PFSK-1 (cell line): Measurements from ENCODE around the gene TEX11.

Experiments used
- FOXP2 ChIP-seq: optimal IDR thresholded peaks from 2 replicates; pipeline ENCODE3; 2011; ENCODE audit warnings: borderline replicate concordance, control low read depth, inconsistent platforms; ENCODE audit not compliant: insufficient read depth; ENCODE audit errors: extremely low read length, extremely low read depth
- POLR2AphosphoS5 ChIP-seq: IDR thresholded peaks from 2 replicates; pipeline ENCODE4 v1.6.1; 2012; ENCODE audit warnings: low read depth, mild to moderate bottlenecking, control low read depth, low read length, moderate library complexity
- SIN3A ChIP-seq: IDR thresholded peaks from 2 replicates; pipeline ENCODE4 v1.6.1; 2012; ENCODE audit warnings: mild to moderate bottlenecking, low read length, moderate library complexity, borderline replicate concordance; ENCODE audit not compliant: insufficient read depth
- TAF1 ChIP-seq: IDR thresholded peaks from 2 replicates; pipeline ENCODE4 v1.6.1; 2012; ENCODE audit warnings: low read length, control low read depth, borderline replicate concordance; ENCODE audit not compliant: insufficient read depth
- TF ChIP-seq, protein P1 (sequence below), 2 experiments: IDR thresholded peaks; 2 replicates each; pipeline versions ENCODE4 v1.6.1 to v1.8.0; 2011 to 2012; ENCODE audit warnings: low read depth in 2 of 2, low read length in 2 of 2, control low read depth in 1 of 2, inconsistent platforms in 1 of 2, mild to moderate bottlenecking in 1 of 2, moderate library complexity in 1 of 2; ENCODE audit not compliant: insufficient read depth in 1 of 2

Gene TEX11

DNA sequence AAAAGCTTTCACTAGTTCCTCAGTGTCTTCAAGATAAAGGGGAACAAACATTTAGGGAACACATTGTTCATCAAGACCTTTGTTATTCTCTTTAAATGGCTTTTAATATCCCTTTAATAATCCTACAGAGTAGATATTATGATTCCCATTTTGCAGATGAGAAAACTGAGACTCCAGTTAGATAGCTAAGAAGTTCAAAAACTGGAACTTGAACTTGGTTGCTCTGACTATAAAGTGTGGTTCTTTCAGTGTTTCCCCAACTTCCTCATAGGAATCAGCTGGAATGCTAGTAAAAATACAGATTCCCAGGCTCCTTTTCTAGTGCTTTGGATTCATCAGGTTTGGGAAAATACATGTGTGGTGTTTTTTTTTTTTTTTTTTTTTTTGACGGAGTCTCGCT lies 426.2 kb downstream of the TEX11 start:
- TF ChIP-seq TAF1, result no peak
- TF ChIP-seq, protein P1, sequence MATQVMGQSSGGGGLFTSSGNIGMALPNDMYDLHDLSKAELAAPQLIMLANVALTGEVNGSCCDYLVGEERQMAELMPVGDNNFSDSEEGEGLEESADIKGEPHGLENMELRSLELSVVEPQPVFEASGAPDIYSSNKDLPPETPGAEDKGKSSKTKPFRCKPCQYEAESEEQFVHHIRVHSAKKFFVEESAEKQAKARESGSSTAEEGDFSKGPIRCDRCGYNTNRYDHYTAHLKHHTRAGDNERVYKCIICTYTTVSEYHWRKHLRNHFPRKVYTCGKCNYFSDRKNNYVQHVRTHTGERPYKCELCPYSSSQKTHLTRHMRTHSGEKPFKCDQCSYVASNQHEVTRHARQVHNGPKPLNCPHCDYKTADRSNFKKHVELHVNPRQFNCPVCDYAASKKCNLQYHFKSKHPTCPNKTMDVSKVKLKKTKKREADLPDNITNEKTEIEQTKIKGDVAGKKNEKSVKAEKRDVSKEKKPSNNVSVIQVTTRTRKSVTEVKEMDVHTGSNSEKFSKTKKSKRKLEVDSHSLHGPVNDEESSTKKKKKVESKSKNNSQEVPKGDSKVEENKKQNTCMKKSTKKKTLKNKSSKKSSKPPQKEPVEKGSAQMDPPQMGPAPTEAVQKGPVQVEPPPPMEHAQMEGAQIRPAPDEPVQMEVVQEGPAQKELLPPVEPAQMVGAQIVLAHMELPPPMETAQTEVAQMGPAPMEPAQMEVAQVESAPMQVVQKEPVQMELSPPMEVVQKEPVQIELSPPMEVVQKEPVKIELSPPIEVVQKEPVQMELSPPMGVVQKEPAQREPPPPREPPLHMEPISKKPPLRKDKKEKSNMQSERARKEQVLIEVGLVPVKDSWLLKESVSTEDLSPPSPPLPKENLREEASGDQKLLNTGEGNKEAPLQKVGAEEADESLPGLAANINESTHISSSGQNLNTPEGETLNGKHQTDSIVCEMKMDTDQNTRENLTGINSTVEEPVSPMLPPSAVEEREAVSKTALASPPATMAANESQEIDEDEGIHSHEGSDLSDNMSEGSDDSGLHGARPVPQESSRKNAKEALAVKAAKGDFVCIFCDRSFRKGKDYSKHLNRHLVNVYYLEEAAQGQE (IDR thresholded peaks at IDR 0.05; ENCODE audit: insufficient read depth in 1 of 2, low read depth in 2 of 2, low read length in 2 of 2), result no peak
- TF ChIP-seq POLR2AphosphoS5, result no peak
- TF ChIP-seq FOXP2, result no peak
- no peak for TF ChIP-seq SIN3A

DNA sequence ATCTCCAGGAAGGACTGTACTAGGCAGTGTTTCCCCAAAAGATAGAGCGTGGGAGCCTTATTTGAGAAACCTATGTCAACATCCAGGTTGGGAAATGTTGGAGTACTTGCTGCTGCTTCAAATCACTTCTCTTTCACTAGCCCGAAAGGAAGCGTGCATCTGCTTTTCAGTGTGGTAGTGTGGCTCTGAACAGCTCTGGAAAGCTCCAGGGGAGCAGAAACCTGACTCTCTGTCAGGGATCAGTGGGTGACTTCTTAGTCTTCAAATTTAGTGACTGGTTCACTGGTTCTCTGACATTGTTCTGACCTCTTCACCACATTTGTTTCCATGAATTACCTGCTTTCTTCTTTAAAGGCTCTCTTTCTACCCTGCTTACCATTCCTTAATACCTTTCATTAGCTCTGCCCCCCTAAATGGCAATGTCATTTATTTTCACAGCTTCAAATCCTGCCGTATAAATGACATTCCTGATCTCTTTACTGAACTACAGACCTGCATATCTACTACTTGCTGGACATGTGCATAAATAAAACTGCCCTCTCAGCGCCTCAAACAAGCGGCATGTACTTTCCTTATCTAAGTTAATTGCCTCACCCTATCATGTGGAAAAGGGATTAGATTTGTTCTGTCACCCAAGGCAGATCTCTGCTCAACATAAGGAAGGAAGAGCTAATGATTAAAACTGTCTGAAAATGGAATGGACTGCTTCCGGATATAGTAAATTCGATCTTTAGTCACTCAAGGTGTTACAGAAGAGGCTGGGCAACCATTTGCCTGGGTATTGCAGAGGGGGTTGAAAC lies 426.8 kb downstream of the TEX11 start:
- TF ChIP-seq, protein P1 (IDR thresholded peaks at IDR 0.05; ENCODE audit: insufficient read depth in 1 of 2, low read depth in 2 of 2, low read length in 2 of 2), result no peak
- TF ChIP-seq FOXP2 (no peak), POLR2AphosphoS5 (no peak), TAF1 (no peak), SIN3A (no peak)

DNA sequence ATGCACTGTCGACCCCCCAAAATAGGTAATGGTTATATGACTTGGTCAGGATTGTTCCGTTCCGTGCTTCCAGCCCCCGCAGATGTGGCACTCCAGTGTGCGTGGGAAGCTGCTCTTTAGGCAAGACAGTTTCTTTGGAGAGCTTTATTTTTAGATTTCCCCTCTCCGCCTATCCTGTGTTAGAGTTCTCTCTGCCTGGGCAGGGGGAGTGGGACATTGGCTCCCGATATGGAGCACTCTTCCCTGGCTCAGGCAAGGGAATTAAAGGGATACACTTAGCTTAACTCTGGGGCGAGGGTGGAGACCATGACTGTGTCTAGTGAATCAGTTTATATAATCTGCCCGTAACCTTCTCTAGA lies 427.9 kb downstream of the TEX11 start:
- no peak for TF ChIP-seq SIN3A

DNA sequence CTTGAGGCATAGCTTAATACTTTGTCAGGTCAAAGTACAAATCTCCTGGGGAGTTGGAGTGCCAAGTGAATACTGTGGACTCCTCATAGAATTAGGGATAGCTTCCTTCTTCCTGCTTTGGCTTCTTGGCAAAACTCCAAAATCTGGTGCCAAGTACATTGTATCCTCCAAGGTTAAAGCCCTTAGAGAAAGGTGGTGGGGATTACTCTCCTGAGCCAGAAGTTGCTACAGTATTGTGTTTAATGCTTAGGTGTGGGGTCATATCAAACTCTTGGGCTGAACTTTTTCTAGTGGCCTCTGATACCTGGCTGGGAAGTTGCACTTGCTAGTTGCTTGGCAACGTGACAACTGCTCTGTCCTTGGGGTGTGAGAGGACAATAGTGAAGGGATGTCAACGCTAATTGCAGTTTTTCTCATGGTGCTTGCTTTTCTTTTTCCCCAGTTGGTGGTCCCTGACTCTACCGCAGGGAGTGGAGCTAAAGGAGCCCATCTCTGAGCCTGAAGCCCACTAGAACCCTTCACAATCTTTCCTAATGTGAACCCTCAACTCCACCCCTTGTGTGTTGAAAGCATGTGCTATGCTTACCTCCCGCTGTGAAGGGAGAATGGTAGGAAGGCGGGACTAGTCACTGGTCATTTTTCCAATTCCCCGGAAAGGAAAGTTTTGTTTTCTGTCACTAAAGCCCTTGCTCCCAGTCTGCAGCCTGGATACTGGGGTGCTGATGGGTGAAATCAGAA lies 428.4 kb downstream of the TEX11 start:
- TF ChIP-seq POLR2AphosphoS5 (no peak), FOXP2 (no peak), SIN3A (no peak), TAF1 (no peak)
- TF ChIP-seq, protein P1 (IDR thresholded peaks at IDR 0.05; ENCODE audit: insufficient read depth in 1 of 2, low read depth in 2 of 2, low read length in 2 of 2), result no peak

DNA sequence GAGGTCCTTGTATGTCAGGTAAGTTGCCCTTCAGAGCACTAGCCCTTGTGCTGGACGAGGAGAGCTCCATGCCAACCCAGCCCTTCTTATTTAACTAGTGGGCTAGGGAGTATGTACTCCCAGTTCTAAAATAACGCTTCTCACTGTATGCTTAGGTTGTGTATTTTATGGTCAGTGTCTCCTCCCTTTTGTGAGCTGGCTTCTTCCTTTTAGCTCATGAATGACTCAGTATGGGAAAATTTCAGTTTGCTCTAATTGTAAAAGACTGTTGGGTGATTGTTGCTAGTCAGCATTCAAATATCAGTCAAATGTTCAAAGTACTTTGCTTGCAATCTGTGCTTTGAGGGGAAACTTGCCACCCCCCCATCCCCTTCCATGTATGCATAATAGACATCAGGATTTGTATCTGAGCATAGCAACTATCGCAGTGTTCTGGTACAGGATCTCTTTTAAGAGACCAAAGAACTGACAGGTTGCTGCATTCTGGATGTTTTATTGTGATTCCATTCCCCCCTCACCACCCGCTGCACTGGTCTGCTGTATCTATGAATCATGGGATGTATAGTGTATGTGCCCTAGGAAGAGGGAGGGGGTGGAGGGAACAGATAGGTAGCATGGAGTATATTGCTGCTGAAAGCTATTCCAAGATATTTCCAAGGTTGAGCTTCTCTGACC lies 429.1 kb downstream of the TEX11 start:
- TF ChIP-seq POLR2AphosphoS5, result no peak
- no peak for TF ChIP-seq SIN3A
- TF ChIP-seq TAF1, result no peak
- TF ChIP-seq, protein P1 (IDR thresholded peaks at IDR 0.05; ENCODE audit: insufficient read depth in 1 of 2, low read depth in 2 of 2, low read length in 2 of 2), result no peak
- TF ChIP-seq FOXP2, result no peak
